GM23248 (cell line): Measurements from ENCODE around the gene FAM193B.

Experiments
- EZH2 ChIP-seq: fragments of 200-600 bp; sonication (generic); IDR thresholded peaks from 2 replicates; pipeline ENCODE4 v1.6.1; 2018; ENCODE audit warnings: antibody characterized with exemption, mild to moderate bottlenecking; ENCODE audit not compliant: insufficient read depth, poor library complexity, severe bottlenecking
- EZH2phosphoT487 ChIP-seq: fragments of 200-600 bp; sonication (generic); IDR thresholded peaks from 2 replicates; pipeline ENCODE4 v1.6.1; 2018; ENCODE audit warnings: antibody characterized with exemption, moderate library complexity, mild to moderate bottlenecking, low read depth; ENCODE audit not compliant: insufficient read depth

DNA sequence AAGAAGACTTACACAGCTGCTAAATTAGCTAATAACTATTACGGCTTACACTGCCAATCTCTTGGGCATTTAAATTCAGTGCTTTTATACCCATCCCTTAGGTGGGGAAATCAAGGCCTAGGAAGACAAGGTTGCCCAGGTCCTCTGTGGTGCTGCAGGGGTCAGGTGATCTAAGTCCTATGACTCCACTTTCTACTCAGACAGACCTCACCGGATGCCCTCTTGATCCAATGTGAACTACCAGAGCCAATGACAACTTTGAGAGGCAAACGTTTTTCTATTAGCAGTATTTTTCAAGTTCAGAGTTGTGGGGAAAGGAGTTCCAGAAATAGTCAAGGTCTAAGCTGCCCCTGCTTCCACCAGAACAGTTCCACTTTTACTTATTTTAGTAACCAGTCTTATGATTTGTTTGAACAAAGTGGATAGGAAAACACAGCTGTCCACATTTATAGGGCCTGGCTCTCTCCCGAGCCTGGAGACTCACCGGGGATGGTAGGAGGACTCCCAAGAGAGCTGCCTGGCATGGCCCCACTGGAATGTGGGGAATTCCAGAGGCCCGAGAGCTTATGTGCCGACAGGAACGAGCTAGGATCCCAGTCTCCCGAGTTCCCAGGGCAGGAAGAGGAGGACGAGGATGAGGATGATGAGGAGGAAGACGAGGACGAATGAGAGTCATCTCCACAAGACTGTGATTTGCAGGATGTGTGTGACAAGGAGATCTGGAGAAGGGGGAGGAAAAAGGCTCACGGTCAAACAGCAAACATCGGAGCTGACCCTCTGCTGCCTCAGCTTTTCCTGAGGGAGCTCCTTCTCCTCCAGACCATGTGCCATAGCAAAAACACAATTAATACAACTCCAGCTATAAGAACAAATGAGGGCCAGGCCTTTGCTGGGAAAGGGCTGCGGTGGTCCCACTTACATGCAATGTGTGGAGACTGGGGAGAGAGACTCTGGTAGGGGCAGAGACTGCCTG is 16.7 kb downstream of the FAM193B start:
- TF ChIP-seq EZH2phosphoT487, result no peak
- TF ChIP-seq EZH2, result no peak
